ENCODE data around the gene PDE4D. TPM values are rescaled to one million over a fixed set of nuclear protein-coding genes. Genes with fewer than 3 reads are reported as not detected.

PDE4D gene
- total and polyA plus RNA-seq, 4 donors, result 12.8 to 167 (median 44.5) TPM

GRCh38 chr5:58930520-58930919, 963.0 kb downstream of the PDE4D start:
- DNase-seq, result no peak
- TF ChIP-seq CTCF (IDR thresholded peaks at IDR 0.05; ENCODE audit: control extremely low read depth, extremely low read depth), result no peak
- Histone ChIP-seq H3K36me3 (ENCODE audit: control insufficient read depth in 4 of 4, insufficient read depth in 4 of 4, low read length in 4 of 4) (no peaks in the 10 kb centered on the region), H3K27me3 (ENCODE audit: control insufficient read depth in 3 of 3, insufficient read depth in 3 of 3, low read length in 2 of 3) (no peaks in the 10 kb centered on the region), H3K4me3 (no peak overlapping the region), H3K27ac (ENCODE audit: low read depth in 1 of 2, low read length in 1 of 2) (no peak overlapping the region), H3K9ac (ENCODE audit: insufficient read depth in 1 of 2, low read length in 2 of 2) (no peak overlapping the region), H3K4me1 (ENCODE audit: control insufficient read depth in 5 of 5, insufficient read depth in 5 of 5, low read length in 5 of 5) (peaks cover 0 to 5% (median 0%) of the 10 kb centered on the region in 5 donors), H3K9me3 (ENCODE audit: control insufficient read depth in 4 of 4, insufficient read depth in 3 of 4, low read length in 3 of 4) (no peaks in the 10 kb centered on the region)
- 61 to 82% methylated on average over 3 of the region's 3 CpGs for WGBS, 2 donors
- no peak for ATAC-seq (ENCODE audit: insufficient read depth, low FRiP score)

- Histone ChIP-seq H3K27ac (ENCODE audit: low read depth in 1 of 2, low read length in 1 of 2) (no peak overlapping the region), H3K36me3 (ENCODE audit: control insufficient read depth in 4 of 4, insufficient read depth in 4 of 4, low read length in 4 of 4) (no peaks in the 10 kb centered on the region), H3K9ac (ENCODE audit: insufficient read depth in 1 of 2, low read length in 2 of 2) (no peak overlapping the region), H3K4me3 (no peak overlapping the region), H3K4me1 (ENCODE audit: control insufficient read depth in 5 of 5, insufficient read depth in 5 of 5, low read length in 5 of 5) (peaks cover 0 to 5% (median 0%) of the 10 kb centered on the region in 5 donors), H3K27me3 (ENCODE audit: control insufficient read depth in 3 of 3, insufficient read depth in 3 of 3, low read length in 2 of 3) (no peaks in the 10 kb centered on the region), H3K9me3 (ENCODE audit: control insufficient read depth in 4 of 4, insufficient read depth in 3 of 4, low read length in 3 of 4) (no peaks in the 10 kb centered on the region)
- WGBS, 2 donors, result 80 to 89% methylated on average over 1 of the region's 1 CpG
- TF ChIP-seq CTCF (IDR thresholded peaks at IDR 0.05; ENCODE audit: control extremely low read depth, extremely low read depth), result no peak
- ATAC-seq (ENCODE audit: insufficient read depth, low FRiP score), result no peak
- DNase-seq, result no peak
Measured at GRCh38 chr5:58929726-58930125, 963.8 kb downstream of the PDE4D start.

GRCh38 chr5:58927938-58928337, 965.6 kb downstream of the PDE4D start:
- ATAC-seq (ENCODE audit: insufficient read depth, low FRiP score), result no peak
- H3K4me3 ChIP-seq, result no peak overlapping the region
- 93 to 98% methylated on average over 2 of the region's 2 CpGs for WGBS, 2 donors

More at GRCh38 chr5:58927938-58928337, 965.6 kb downstream of the PDE4D start:
- Histone ChIP-seq H3K9ac (ENCODE audit: insufficient read depth in 1 of 2, low read length in 2 of 2) (no peak overlapping the region), H3K9me3 (ENCODE audit: control insufficient read depth in 4 of 4, insufficient read depth in 3 of 4, low read length in 3 of 4) (no peaks in the 10 kb centered on the region), H3K27me3 (ENCODE audit: control insufficient read depth in 3 of 3, insufficient read depth in 3 of 3, low read length in 2 of 3) (no peaks in the 10 kb centered on the region), H3K36me3 (ENCODE audit: control insufficient read depth in 4 of 4, insufficient read depth in 4 of 4, low read length in 4 of 4) (no peaks in the 10 kb centered on the region), H3K27ac (ENCODE audit: low read depth in 1 of 2, low read length in 1 of 2) (no peak overlapping the region), H3K4me1 (ENCODE audit: control insufficient read depth in 5 of 5, insufficient read depth in 5 of 5, low read length in 5 of 5) (peaks cover 0 to 9% (median 0%) of the 10 kb centered on the region in 5 donors)
- TF ChIP-seq CTCF (IDR thresholded peaks at IDR 0.05; ENCODE audit: control extremely low read depth, extremely low read depth), result no peak
- DNase-seq, result no peak

Data from lung (tissue), 12 donors.